GM23248 (cell line): ENCODE measurements around the gene PTPN20.
"Not testable (repeated sequence)": the region's sequence is repeated elsewhere in the genome, so short reads cannot be mapped to it uniquely, and the experiment has no call there.

Experiments
- EZH2 ChIP-seq: fragments of 200-600 bp; sonication (generic); IDR thresholded peaks from 2 replicates; pipeline ENCODE4 v1.6.1; 2018; ENCODE audit warnings: antibody characterized with exemption, mild to moderate bottlenecking; ENCODE audit not compliant: insufficient read depth, poor library complexity, severe bottlenecking
- EZH2phosphoT487 ChIP-seq: fragments of 200-600 bp; sonication (generic); IDR thresholded peaks from 2 replicates; pipeline ENCODE4 v1.6.1; 2018; ENCODE audit warnings: antibody characterized with exemption, moderate library complexity, mild to moderate bottlenecking, low read depth; ENCODE audit not compliant: insufficient read depth

DNA sequence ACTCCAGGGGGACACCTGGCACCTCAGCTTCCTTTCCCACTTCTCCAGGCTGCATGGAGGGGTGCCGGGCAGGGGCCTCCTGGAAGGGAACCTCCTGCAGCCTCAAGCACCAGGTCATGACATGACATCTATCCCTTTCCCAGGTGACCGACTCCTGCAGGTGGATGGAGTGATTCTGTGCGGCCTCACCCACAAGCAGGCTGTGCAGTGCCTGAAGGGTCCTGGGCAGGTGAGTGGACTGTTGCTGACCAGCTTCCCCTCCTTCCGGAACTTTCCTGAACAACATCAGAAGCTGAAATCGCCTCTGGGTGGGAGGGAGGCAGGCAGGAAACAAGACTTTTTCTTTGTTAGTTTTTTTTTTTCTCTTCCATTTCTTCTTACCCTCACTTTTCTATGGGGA is 34.5 kb upstream of the PTPN20 start:
- TF ChIP-seq EZH2, EZH2phosphoT487: not testable (repeated sequence)
